Natural killer cell (primary cell): ENCODE results near the gene MUC5AC. TPM values are rescaled to one million over a fixed set of nuclear protein-coding genes. Genes with fewer than 3 reads are reported as not detected.
"Not testable (repeated sequence)": the region's sequence is repeated elsewhere in the genome, so short reads cannot be mapped to it uniquely, and the experiment has no call there.

Experiments used
- ATAC-seq, 3 donors: fragments of 150-1000 bp in 2 of 3; fragments of 200-7000 bp in 1 of 3; cut with Tn5 transposase; 1 replicate in 1 of 3; 2 replicates in 2 of 3; pipeline ENCODE4 v1.10.0; 2021; ENCODE audit warnings: mild to moderate bottlenecking in 2 of 3, moderate library complexity in 2 of 3
- DNase-seq, 2 donors: peaks; one replicate each; pipeline versions ENCODE4 v3.0.0 to v3.0.0-alpha.2; 2013 to 2021; ENCODE audit warnings: mixed read lengths in 1 of 2
- H3K27ac ChIP-seq: one replicate; pipeline ENCODE4 v1.5.1; 2013; ENCODE audit warnings: mild to moderate bottlenecking, low read length
- H3K27me3 ChIP-seq: one replicate; pipeline ENCODE4 v1.6.1; 2013; ENCODE audit warnings: low read length; ENCODE audit not compliant: control insufficient read depth, insufficient read depth
- H3K36me3 ChIP-seq: one replicate; pipeline ENCODE4 v1.6.1; 2013; ENCODE audit warnings: low read length; ENCODE audit not compliant: control insufficient read depth, insufficient read depth
- H3K4me1 ChIP-seq: one replicate; pipeline ENCODE4 v1.6.1; 2013; ENCODE audit warnings: low read length; ENCODE audit not compliant: control insufficient read depth, insufficient read depth
- H3K4me3 ChIP-seq: one replicate; pipeline ENCODE4 v1.5.1; 2013; ENCODE audit warnings: low read length
- H3K9me3 ChIP-seq: one replicate; pipeline ENCODE4 v1.6.1; 2013; ENCODE audit warnings: low read length; ENCODE audit not compliant: control insufficient read depth, insufficient read depth
- H3K27ac Mint-ChIP-seq, 2 donors: one replicate each; pipeline ENCODE4 v1.8.0; 2022; ENCODE audit warnings: mild to moderate bottlenecking in 2 of 2, mixed read lengths in 2 of 2, moderate library complexity in 1 of 2
- H3K27me3 Mint-ChIP-seq, 2 donors: one replicate each; pipeline ENCODE4 v1.8.0; 2022; ENCODE audit warnings: low read depth in 2 of 2, mixed read lengths in 2 of 2
- H3K36me3 Mint-ChIP-seq: one replicate; pipeline ENCODE4 v1.8.0; 2022; ENCODE audit warnings: mixed read lengths
- H3K4me1 Mint-ChIP-seq, 2 donors: one replicate each; pipeline ENCODE4 v1.8.0; 2022; ENCODE audit warnings: mixed read lengths in 2 of 2
- H3K4me3 Mint-ChIP-seq: one replicate; pipeline ENCODE4 v1.8.0; 2022; ENCODE audit warnings: mild to moderate bottlenecking, moderate library complexity, mixed read lengths
- H3K9me3 Mint-ChIP-seq, 2 donors: one replicate each; pipeline ENCODE4 v1.8.0; 2022; ENCODE audit warnings: mixed read lengths in 2 of 2
- CTCF ChIP-seq: fragments of 200-600 bp; IDR thresholded peaks from one replicate; pipeline ENCODE4 v1.8.0; 2022; ENCODE audit warnings: antibody characterized with exemption
- WGBS: methylation state at CpG from one replicate; pipeline ENCODE4 v1.1.7; 2013; ENCODE audit warnings: missing lambda C conversion rate; ENCODE audit not compliant: insufficient coverage; 5-methylcytosine and 5-hydroxymethylcytosine counted together
- intact Hi-C: fragments of 100-400 bp; cut with micrococcal nuclease; formaldehyde crosslinking; loops from one replicate; pipeline ENCODE4 v1.14.2; 2022
- total RNA-seq, 4 donors: library from RNA; stranded (reverse); fragments of 120-200 nt in 1 of 4; gene quantifications; one replicate each; pipeline versions ENCODE4 v1.2.3 to v1.2.4, GENCODE V29; 2013 to 2022

Gene MUC5AC
- total RNA-seq, 3 donors from 2014 or later (not counting 1 experiment from before 2014, with no cell fraction given), result not detected

GRCh38 chr11:1112351-1113191 lies 45.2 kb upstream of the MUC5AC start:
- DNase-seq, result no peak

GRCh38 chr11:1113405-1114201 lies 44.1 kb upstream of the MUC5AC start:
- H3K27me3 ChIP-seq, result no peaks in the 10 kb centered on the region
- no peaks in the 10 kb centered on the region for H3K4me1 ChIP-seq
- no peak for DNase-seq
- ATAC-seq, result no peak
- no peak for TF ChIP-seq CTCF
- H3K36me3 ChIP-seq, result no peaks in the 10 kb centered on the region
- no peaks in the 10 kb centered on the region for H3K9me3 ChIP-seq
- H3K4me3 ChIP-seq, result no peak overlapping the region
- Mint-ChIP-seq H3K36me3 (no peaks in the 10 kb centered on the region), H3K4me1 (peaks cover 0 to 4% of the 10 kb centered on the region in 2 donors), H3K9me3 (no peaks in the 10 kb centered on the region), H3K27ac (no peak overlapping the region), H3K27me3 (peaks cover 0 to 4% of the 10 kb centered on the region in 2 donors), H3K4me3 (no peak overlapping the region)
- WGBS, result 93% methylated on average over 34 of the region's 36 CpGs
- no peak overlapping the region for H3K27ac ChIP-seq
- intact Hi-C loops, result no loop called here

More at GRCh38 chr11:1112351-1113191, 45.2 kb upstream of the MUC5AC start:
- Mint-ChIP-seq H3K4me1 (peaks cover 0 to 4% of the 10 kb centered on the region in 2 donors), H3K9me3 (no peaks in the 10 kb centered on the region), H3K36me3 (no peaks in the 10 kb centered on the region), H3K4me3 (no peak overlapping the region), H3K27me3 (peaks cover 0 to 4% of the 10 kb centered on the region in 2 donors), H3K27ac (no peak overlapping the region)
- no peaks in the 10 kb centered on the region for H3K4me1 ChIP-seq
- H3K27ac ChIP-seq, result no peak overlapping the region
- H3K27me3 ChIP-seq, result no peaks in the 10 kb centered on the region
- TF ChIP-seq CTCF, result no peak
- 88% methylated on average over 13 of the region's 14 CpGs for WGBS
- no peak overlapping the region for H3K4me3 ChIP-seq
- H3K36me3 ChIP-seq, result no peaks in the 10 kb centered on the region
- ATAC-seq, result no peak
- intact Hi-C loops, result no loop called here
- H3K9me3 ChIP-seq, result no peaks in the 10 kb centered on the region

- H3K27me3 ChIP-seq, H3K36me3 ChIP-seq, H3K4me1 ChIP-seq, H3K9me3 ChIP-seq, intact Hi-C loops, H3K36me3 Mint-ChIP-seq, H3K27me3 Mint-ChIP-seq, H3K27ac ChIP-seq, H3K27ac Mint-ChIP-seq, H3K9me3 Mint-ChIP-seq, H3K4me1 Mint-ChIP-seq, H3K4me3 ChIP-seq, DNase-seq, ATAC-seq, H3K4me3 Mint-ChIP-seq: not testable (repeated sequence)
- 82% methylated on average over 4 of the region's 6 CpGs for WGBS
These were observed 42.5 kb upstream of the MUC5AC start for GRCh38 chr11:1115292-1115691.

GRCh38 chr11:1116104-1116503 lies 41.6 kb upstream of the MUC5AC start:
- no peaks in the 10 kb centered on the region for H3K36me3 Mint-ChIP-seq
- H3K4me3 ChIP-seq, result no peak overlapping the region

More at GRCh38 chr11:1116104-1116503, 41.6 kb upstream of the MUC5AC start:
- Mint-ChIP-seq H3K27ac (no peak overlapping the region), H3K9me3 (no peaks in the 10 kb centered on the region), H3K4me1 (peaks cover 0 to 4% of the 10 kb centered on the region in 2 donors), H3K27me3 (no peaks in the 10 kb centered on the region), H3K4me3 (no peak overlapping the region)
- DNase-seq (no peak), ATAC-seq (no peak)
- no peaks in the 10 kb centered on the region for H3K4me1 ChIP-seq
- H3K27me3 ChIP-seq, result no peaks in the 10 kb centered on the region
- 89% methylated on average over 12 of the region's 12 CpGs for WGBS
- no peak for TF ChIP-seq CTCF
- intact Hi-C loops, result no loop called here
- no peaks in the 10 kb centered on the region for H3K36me3 ChIP-seq
- H3K27ac ChIP-seq, result no peak overlapping the region
- H3K9me3 ChIP-seq, result no peaks in the 10 kb centered on the region
